Measurements from ENCODE around the gene BUB3.
"Not testable (repeated sequence)": the region's sequence is repeated elsewhere in the genome, so short reads cannot be mapped to it uniquely, and the experiment has no call there.

BUB3 gene

GRCh38 chr10:123154711-123155505 is 706 bp downstream of the BUB3 start:
- DNase-seq, result peak; percentile 65

DNA sequence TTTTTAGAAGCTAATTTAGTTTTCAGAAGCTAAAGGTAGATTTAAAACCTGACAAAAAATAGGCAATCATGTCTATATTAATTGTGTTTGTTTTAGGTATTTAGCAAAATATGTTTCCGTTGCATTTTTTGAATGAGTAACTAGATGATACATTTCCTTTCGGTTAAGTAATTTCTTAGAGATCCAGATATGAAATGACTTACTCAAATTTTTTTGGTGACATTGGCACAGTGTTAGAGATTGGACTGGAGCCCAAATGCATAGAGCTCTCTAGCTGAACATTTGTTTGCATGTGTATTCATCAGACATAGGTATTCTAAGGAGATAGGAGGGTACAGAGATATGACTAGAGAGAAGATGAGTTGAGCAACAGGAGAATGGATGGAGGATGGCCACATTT is 1.9 kb downstream of the BUB3 start:
- no peak for DNase-seq

- DNase-seq, result no peak
Observed at GRCh38 chr10:123157210-123157609, 3.0 kb downstream of the BUB3 start.

DNA sequence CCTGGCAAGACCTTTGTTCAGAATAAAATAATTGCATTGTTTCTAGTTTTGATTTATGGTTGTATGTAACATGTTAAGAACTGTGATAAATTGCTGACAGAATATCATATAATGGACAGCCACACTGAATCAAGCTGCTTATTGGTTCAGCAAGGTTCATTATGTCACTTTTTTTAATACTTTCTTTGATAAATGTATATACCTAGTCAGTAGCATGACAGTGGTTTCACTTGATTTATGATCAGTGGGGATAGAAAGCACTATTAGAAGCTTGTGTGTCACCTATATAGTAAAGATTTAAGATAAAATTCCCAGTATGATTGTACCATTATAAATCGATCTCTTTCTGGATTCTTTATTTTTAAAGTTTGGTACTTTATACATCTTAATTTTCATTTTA is 4.5 kb downstream of the BUB3 start:
- no peak for DNase-seq

DNA sequence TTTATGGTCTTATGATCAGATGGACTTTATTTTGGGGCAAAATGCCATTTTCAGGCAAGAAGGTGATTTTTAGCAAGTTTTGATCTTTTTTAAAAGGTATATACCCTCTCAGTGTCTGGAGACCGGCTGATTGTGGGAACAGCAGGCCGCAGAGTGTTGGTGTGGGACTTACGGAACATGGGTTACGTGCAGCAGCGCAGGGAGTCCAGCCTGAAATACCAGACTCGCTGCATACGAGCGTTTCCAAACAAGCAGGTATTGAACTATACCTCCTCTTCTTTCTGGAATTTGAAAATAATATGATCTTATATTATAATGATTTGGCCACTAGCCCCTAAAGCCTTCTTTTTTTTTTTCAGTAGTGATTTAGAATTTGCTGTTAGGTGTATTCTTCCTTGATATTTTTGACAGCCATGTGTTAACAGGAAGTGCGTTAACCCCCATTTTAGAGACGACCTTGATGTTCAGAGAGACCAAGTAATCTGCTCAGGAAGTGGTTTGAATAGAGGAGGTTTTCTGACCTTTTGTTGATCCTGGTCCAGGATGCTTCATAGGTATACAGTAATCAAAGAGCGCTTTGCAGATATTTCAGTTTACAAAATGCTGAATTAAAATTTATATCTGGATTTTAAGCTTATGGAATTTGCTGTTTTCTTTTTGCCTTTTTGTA is 6.2 kb downstream of the BUB3 start:
- no peak for DNase-seq

DNA sequence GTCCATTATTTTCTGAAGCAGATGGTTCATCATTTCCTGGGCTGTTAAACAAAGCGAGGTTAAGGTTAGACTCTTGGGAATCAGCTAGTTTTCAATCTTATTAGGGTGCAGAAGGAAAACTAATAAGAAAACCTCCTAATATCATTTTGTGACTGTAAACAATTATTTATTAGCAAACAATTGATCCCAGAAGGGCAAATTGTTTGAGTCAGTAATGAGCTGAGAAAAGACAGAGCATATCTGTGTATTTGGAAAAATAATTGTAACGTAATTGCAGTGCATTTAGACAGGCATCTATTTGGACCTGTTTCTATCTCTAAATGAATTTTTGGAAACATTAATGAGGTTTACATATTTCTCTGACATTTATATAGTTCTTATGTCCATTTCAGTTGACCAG is 10.1 kb downstream of the BUB3 start:
- no peak for DNase-seq

GRCh38 chr10:123165445-123166072 is 11.4 kb downstream of the BUB3 start:
- no peak for DNase-seq

DNA sequence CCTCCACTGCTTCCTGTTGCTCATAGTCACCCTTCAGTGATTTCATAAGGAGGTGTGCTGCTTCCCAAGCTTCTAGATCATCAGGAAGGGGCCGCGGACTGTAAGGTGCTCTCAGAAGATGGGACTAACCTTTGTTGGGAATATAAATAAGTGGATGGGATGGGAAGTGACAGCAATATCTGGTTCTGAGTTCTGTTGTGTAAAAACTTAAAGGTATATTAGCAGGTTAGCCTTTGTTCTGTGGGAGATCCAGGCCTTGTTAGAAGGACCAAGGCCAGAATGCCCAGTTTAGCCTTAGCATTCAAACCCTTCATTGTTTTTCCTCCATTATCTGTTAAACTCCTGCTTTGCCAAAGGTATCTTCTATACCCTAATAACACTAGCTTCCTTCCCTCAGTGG is 12.4 kb downstream of the BUB3 start:
- no peak for DNase-seq

DNA sequence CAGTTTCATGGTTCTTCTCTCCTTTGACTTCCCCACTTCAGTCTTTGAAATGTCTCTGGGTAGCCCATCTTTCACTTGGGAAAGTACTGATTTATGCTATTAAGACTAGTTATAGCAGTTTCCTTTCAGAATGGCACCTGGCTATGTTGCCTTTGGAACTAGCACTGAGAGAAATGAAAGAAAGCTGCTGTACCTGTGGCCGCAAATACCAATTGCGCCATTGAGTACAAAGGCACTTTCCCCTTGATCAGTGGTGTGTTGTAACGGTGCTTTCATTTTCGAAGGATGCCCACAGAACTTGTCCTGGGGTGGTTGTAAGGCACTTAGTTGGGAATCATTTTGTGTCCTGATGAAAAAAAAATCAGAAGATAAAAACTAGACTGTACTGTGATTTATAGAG is 16.8 kb downstream of the BUB3 start:
- DNase-seq, result no peak

DNA sequence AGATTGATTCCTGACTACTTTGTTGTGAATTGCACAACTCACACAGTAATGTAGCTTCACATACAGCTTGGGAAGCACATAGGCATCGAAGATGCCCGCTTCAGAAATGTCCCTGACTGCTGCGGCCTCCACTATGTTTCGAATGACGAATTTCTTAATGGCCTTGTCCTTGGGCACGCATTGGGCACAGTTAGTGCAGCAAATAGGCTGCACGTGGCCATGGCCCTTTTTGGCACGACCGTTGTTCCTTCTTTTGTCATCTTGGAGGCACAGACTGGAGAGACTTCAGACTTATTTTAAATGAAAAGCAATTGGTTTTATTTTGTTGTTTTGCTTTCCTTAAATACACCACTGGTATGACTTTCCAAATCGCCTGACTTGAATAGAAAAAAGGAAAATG is 17.4 kb downstream of the BUB3 start:
- not testable (repeated sequence) for DNase-seq

DNA sequence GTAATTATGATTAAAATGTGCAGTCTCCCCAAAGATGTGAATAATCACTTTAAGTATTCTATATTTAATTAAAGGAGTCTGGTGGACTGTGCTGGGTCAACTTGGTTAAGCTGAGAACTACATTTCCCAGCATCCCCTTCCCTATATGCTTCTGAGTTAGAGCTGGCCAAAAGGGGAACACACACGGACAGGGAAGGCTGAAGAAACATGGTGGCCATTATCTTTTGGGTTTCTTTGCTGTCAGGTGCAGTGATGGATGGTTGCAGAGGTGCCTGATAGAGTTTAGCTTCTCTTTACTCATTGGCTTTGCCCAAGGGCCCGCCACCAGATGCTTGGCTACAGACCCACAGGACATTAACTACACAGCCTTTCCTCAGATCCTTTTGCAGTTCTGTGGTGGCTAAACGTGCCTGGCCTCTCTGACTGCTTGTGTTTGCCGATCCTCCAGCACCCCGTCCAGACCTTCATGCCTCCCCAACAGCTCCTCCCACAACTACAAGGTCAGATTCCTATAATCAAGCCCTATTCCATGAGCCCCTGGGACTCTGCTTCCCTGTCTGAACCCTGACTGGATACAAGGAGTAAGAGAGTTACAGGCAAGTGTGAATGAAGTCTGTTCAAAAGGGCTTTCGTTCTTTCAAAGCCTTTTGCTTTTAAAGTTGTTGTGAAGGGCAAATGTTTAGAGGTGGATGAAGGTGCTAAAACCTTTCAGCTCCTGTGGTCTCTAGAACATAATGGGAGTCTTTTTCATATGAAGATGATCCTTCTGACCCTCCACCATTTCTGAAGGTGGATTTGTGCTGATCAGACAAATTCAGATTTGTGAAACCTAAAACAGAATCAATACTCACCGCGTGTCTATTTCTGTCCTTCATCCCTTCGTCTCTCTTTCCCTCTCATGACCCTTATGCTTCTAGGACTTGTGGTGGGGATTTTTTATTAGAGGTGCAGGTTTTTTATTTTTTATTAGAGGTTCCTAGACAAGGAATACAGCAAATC is 21.5 kb downstream of the BUB3 start:
- DNase-seq, result no peak

GRCh38 chr10:123178390-123178789 is 24.2 kb downstream of the BUB3 start:
- DNase-seq, result not testable (repeated sequence)

DNA sequence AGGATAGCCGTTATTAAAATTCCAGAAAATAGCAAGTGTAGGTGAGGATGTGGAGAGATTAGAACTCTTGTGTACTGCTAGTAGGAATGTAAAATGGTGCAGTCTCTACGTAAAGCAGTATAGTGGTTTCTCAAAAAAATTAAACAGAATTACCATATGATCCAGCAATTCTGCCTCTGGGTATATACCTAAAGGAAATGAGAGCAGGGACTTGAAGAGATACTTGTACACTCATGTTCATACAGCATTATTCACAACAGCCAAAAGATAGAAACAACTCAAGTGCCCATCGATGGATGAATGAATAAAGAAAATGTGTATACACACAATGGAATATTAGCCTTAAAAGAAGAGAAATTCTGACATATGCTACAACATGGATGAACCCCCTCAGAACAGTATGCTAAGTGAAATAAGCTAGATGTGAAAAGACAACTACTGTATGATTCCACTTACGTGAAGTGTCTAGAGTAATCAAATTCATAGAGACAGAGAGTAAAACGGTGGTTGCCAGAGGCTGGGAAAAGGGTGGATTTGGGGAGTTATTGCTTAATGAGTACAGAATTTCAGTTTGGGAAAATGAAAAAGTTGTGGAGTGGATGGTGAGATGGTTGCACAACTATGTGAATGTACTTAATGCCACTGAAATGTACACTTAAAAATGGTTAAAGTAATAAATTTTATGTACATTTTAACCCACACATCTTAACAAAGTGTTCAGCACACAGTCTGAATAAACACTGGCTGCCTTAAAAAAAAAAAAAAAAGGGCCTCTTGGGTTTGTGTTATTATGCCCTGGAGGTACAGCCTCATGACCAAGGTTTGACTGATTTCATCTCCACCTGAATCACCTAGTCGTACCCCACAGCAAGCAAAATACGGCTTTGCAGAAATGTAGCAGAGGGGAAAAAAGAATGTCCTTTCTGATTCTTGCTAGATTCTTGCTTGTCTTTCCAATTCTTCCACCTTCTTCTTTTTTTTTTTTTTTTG is 26.2 kb downstream of the BUB3 start:
- DNase-seq, result no peak

DNA sequence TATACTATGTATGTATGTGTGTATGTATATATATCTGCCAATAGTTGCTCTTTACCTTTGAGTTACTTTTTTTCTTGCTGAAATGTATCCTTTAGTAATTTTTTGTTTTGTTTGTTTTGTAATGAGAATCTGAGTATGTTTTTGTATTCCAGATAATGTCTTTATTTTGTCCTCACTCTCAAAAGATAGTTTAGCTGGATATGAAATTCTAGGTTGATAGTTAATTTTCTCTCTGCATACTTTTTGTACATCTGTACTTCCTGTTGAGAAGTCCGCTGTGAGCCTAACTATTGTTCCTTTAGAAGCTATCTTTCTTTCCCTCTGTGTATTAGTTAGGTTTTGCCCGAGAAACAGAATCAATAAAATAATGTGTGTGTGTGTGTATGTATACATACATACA is 29.5 kb downstream of the BUB3 start:
- no peak for DNase-seq

DNA sequence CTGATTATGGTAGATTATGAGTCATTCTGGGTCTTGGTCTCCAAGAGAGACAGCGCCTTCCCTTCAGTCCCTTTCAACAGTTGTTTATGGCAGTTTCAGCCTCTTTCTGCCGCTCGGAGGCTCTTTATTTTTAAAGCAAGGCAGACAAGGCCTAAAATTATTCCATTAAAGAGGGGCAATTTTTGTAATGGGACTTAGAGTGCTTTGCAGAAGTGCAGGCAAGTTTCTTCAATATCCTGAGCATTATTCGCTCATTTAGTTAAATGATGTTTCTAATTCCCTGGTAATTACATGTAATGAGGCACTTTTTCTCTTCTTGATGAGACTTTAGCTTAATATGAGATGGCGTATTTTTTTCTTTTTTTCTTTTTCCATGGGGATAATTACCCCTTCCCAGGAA is 33.6 kb downstream of the BUB3 start:
- no peak for DNase-seq

DNA sequence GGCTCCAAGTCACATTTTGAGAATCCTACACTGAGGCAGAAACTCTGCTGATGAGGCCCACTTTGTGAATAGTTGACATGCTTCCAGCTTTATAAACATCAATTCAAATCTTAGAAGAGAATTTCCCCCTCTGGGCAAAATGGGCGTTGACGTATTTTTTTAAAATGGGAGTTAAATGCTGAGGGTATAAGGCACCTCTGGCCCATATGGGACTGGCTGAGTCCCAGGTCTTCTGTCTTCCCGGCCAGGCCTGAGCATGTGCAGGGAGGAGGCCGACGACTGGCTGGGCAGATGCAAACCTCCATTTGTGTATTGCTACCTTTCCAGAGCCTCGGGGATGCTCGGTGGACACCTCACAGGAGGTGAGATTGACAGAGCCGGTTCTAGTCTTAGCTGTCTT is 37.7 kb downstream of the BUB3 start:
- DNase-seq, result no peak

GRCh38 chr10:123194056-123194455 is 39.9 kb downstream of the BUB3 start:
- no peak for DNase-seq

DNA sequence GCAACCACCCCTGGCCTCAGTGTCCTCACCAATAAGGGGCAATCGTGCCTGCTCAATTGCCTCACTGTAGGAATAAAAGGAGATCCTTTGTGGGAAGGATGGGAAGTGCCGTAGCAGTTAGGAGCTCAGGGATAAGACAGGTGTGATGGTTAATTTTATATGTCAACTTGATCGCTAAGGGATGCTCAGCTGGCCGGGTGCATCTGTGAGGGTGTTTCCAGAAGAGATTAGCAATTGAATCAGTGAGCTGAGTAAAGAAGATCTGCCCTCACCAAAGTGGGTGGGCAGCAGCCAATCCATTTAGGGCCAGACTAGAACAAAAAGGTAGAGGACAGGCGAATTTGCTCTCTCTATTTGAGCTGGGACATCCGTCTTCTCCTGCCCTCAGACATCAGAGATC is 46.3 kb downstream of the BUB3 start:
- no peak for DNase-seq

- no peak for DNase-seq
Observed at GRCh38 chr10:123202506-123202905, 48.3 kb downstream of the BUB3 start.

- DNase-seq, result no peak
Observed at GRCh38 chr10:123203393-123204126, 49.4 kb downstream of the BUB3 start.

DNA sequence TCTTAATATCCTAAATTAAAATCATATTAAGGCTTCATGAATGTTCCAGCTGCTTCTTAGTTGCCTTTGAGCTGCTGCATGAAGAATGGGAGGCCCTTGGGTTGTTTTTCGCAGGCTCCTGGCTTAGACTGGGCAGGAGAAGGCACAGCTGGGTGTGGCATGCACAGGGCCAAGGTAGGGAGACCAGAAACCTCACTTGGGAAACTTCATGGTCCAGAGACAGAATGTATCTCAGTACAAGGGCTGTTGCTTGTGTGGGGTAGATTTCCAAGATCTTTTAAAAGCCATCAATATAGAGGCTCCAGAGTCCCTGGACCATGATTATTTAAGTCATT is 49.9 kb downstream of the BUB3 start:
- DNase-seq, result no peak

All from stimulated activated CD4-positive, alpha-beta T cell treated with anti-CD3 and anti-CD28 coated beads, Interleukin-15, amount 100 ng/mL, for 24 hours (primary cell).